ENCODE data around the gene PCNX1. TPM values are rescaled to one million over a fixed set of nuclear protein-coding genes. Genes with fewer than 3 reads are reported as not detected.

Gene PCNX1
- total RNA-seq, 1 donor = 51.0 TPM

DNA sequence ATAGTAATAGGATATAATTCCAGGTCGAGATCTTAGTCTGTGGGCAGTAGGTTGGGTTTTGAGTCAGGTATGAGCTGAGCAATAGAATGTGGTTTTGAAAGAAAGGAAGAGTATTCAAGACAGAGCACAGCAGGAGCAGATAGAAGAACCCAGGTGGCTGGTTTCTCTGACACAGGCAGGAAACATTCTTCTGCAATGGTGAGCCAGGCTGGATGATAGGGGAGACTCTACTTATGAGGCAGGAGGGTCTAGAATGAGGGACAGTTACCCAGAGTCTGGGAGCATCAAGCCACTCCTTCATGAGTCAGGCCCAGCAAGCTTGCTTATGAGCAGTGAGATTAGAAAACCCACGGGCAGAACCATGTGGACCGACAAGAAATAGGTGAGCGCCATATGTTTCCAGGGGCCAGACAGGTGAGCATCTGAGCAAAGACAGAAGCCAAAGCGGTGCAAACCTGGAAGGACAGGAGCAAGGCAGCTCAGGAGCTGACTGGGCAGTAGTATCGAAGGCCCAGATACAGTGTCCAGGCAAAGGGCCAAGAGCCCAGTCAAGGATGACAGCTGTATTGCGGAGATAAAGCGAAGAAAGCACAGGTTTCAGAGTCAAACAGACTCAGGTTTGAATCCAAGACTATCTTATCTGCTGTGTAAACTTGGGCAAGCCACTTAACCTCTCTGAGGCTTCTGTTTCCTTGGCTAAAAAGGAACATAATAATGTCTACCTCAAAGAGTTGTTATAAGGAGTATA lies 22.5 kb upstream of the PCNX1 start:
- no peak overlapping the region for H3K27ac ChIP-seq (ENCODE audit: low read depth, low read length)
- TF ChIP-seq, protein P1, sequence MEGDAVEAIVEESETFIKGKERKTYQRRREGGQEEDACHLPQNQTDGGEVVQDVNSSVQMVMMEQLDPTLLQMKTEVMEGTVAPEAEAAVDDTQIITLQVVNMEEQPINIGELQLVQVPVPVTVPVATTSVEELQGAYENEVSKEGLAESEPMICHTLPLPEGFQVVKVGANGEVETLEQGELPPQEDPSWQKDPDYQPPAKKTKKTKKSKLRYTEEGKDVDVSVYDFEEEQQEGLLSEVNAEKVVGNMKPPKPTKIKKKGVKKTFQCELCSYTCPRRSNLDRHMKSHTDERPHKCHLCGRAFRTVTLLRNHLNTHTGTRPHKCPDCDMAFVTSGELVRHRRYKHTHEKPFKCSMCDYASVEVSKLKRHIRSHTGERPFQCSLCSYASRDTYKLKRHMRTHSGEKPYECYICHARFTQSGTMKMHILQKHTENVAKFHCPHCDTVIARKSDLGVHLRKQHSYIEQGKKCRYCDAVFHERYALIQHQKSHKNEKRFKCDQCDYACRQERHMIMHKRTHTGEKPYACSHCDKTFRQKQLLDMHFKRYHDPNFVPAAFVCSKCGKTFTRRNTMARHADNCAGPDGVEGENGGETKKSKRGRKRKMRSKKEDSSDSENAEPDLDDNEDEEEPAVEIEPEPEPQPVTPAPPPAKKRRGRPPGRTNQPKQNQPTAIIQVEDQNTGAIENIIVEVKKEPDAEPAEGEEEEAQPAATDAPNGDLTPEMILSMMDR (IDR thresholded peaks at IDR 0.05; ENCODE audit: extremely low read depth, low read depth, low read length) = no peak
- no peaks in the 10 kb centered on the region for H4K20me1 ChIP-seq (ENCODE audit: insufficient read depth, low read length)
- no peaks in the 10 kb centered on the region for H3K79me2 ChIP-seq (ENCODE audit: insufficient read depth, low read length)
- H3K4me3 ChIP-seq (ENCODE audit: insufficient read depth, low read length) = no peak overlapping the region
- peak; percentile 14 for DNase-seq (ENCODE audit: insufficient read length, low spot score, missing footprints)
- no peak overlapping the region for H2AFZ ChIP-seq (ENCODE audit: low read length)
- no peaks in the 10 kb centered on the region for H3K27me3 ChIP-seq (ENCODE audit: insufficient read depth, low read length)
- H3K4me2 ChIP-seq (ENCODE audit: insufficient read depth, low read length) = no peak overlapping the region
- H3K36me3 ChIP-seq (ENCODE audit: insufficient read depth, low read length) = no peaks in the 10 kb centered on the region
- no peaks in the 10 kb centered on the region for H3K9me3 ChIP-seq (ENCODE audit: low read depth, low read length)
- H3K4me1 ChIP-seq (ENCODE audit: insufficient read depth, low read length) = peaks cover 41% of the 10 kb centered on the region

DNA sequence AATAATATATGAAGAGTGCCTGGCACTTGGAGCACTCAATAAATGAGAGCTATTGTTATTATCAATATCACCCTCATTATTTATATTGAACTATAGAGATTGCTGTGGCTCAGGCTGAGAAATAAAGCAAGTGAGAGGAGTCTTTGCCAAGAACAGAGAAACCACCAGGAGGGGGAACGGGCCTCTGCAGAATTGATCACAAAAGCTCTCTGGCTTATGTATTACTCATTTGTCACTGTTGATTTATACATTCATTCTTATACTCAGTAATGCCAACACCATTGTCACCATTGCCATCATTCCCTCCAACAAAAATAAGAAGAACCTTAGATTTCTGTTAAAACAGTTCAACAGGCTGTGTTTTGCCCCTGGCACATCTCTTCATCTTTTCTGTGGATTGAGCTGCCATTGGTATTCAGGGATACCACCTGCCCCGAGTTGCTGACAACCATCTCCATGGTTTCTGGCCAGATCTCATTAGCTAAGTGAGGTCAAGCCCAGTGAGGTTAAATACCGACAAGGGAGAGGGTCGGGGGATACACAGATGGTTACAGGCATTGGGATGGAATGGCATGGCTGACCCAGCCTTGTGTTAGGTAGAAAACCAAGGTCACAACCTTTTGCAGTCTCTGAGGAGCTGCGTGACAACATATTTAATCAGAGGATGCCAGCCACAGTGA lies 21.8 kb upstream of the PCNX1 start:
- Histone ChIP-seq H3K4me3 (ENCODE audit: insufficient read depth, low read length) (no peak overlapping the region), H3K27ac (ENCODE audit: low read depth, low read length) (no peak overlapping the region), H3K4me1 (ENCODE audit: insufficient read depth, low read length) (peaks cover 41% of the 10 kb centered on the region), H3K36me3 (ENCODE audit: insufficient read depth, low read length) (no peaks in the 10 kb centered on the region), H4K20me1 (ENCODE audit: insufficient read depth, low read length) (no peaks in the 10 kb centered on the region), H2AFZ (ENCODE audit: low read length) (no peak overlapping the region), H3K79me2 (ENCODE audit: insufficient read depth, low read length) (no peaks in the 10 kb centered on the region), H3K4me2 (ENCODE audit: insufficient read depth, low read length) (no peak overlapping the region), H3K27me3 (ENCODE audit: insufficient read depth, low read length) (no peaks in the 10 kb centered on the region), H3K9me3 (ENCODE audit: low read depth, low read length) (no peaks in the 10 kb centered on the region)
- TF ChIP-seq, protein P1 (IDR thresholded peaks at IDR 0.05; ENCODE audit: extremely low read depth, low read depth, low read length) = no peak
- DNase-seq (ENCODE audit: insufficient read length, low spot score, missing footprints) = peak; percentile 8

DNA sequence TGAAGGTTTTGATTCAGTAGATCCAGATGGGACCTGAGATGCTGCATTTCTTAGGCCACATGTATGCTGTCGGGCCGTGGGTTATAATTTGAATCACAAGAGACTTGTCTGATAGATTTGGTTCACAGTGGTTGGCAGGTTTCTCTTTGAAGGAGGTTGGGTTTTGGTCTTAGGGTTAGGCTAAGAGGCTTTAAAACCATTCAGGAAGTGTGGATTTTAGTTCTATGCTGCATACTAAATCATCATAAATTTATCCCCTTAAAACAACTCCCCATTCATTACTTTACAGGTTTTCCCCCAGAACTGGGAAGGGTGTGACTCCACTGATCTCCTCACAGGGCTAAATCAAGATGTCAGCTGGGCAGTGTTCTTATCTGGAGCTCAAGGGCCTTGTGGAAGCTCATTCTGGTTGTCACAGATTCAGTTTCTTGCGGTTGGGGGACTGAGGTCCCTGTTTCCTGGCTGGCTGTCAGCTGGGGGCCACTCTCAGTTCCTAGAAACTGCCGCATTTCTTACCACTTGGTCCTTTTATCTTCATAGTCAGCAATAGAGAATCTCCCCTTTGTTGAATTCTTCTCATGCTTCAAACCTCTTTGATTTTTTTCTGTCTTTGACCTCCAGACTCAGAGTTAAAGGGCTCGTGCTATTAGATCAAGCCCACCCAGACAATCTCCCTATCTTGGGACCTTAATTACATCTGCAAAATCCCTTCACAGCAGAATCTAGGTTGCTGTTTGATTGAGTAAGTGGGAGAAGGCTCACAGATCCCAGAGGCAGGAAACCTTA lies 20.6 kb upstream of the PCNX1 start:
- Histone ChIP-seq H3K36me3 (ENCODE audit: insufficient read depth, low read length) (no peaks in the 10 kb centered on the region), H3K4me2 (ENCODE audit: insufficient read depth, low read length) (peak overlapping the region; percentile 75), H3K27me3 (ENCODE audit: insufficient read depth, low read length) (no peaks in the 10 kb centered on the region), H3K79me2 (ENCODE audit: insufficient read depth, low read length) (no peaks in the 10 kb centered on the region), H2AFZ (ENCODE audit: low read length) (peak overlapping the region; percentile 5), H3K27ac (ENCODE audit: low read depth, low read length) (peak overlapping the region; percentile 86), H3K4me1 (ENCODE audit: insufficient read depth, low read length) (peaks cover 41% of the 10 kb centered on the region), H3K9me3 (ENCODE audit: low read depth, low read length) (no peaks in the 10 kb centered on the region), H3K4me3 (ENCODE audit: insufficient read depth, low read length) (peak overlapping the region; percentile 37), H4K20me1 (ENCODE audit: insufficient read depth, low read length) (no peaks in the 10 kb centered on the region)
- TF ChIP-seq, protein P1 (IDR thresholded peaks at IDR 0.05; ENCODE audit: extremely low read depth, low read depth, low read length) = no peak
- no peak for DNase-seq (ENCODE audit: insufficient read length, low spot score, missing footprints)
